Lung microvascular endothelial cell (primary cell): ENCODE results near the gene TTC34. TPM values are rescaled to one million over a fixed set of nuclear protein-coding genes. Genes with fewer than 3 reads are reported as not detected.
"Not testable (repeated sequence)": the region's sequence is repeated elsewhere in the genome, so short reads cannot be mapped to it uniquely, and the experiment has no call there.

Source experiments
- DNase-seq, 2 donors: peaks; one replicate each; pipeline versions ENCODE4 v3.0.0 to v3.0.0-alpha.2; 2010; ENCODE audit warnings: low read depth in 2 of 2
- total RNA-seq: library from RNA; depleted of rRNA; stranded (reverse); fragments of >200 nt; gene quantifications from 2 replicates; pipeline ENCODE4 v1.2.1, GENCODE V29; 2014

The TTC34 gene
- total RNA-seq, 1 donor from 2014 or later = under 0.01 TPM

DNA sequence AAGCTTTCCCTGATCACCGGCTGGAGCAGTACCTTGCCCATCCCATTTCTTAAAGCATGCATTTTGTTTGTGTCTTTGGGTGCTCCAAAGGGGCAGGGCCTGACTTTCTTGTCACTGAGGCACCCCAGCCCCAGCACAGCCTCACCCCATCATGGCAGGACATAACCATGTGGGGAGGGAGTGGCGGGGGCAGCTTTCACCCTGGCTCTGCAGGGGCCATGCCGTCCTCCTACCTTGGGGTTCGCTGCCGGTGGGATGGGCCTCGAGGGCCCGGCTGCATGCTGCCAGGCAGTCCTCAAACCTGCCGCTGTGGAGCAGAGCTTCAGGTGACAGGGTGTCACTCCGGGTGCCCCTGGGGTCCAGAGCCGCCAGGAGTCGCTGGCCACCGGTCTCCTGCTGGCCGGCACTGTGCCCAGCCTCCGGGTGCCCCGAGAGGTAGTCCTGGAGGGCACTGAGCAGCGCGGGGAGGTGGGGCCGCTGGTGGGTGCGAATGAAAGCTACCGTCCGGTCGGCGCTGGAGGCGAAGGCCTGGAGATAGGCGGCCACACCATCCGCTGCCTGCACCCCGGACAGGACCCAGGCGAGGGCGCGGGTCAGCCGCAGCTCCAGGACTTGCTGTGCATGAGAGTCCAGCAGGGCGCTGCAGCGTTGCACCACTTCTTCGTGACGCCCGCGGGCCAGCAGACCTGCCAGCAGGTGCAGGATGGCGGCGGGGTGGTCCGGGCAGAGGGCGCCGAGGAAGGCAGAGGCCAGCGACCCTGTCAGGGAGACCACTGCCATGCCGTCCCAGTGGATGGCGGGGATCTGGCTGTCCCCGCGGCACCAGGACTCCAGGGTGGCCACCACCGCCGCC is 1.5 kb downstream of the TTC34 start:
- DNase-seq = no peak

GRCh38 chr1:2798958-2799357 is 2.5 kb downstream of the TTC34 start:
- DNase-seq = not testable (repeated sequence)

- no peak for DNase-seq
Measured at GRCh38 chr1:2797741-2798016, 3.8 kb downstream of the TTC34 start.

- no peak for DNase-seq
Measured at GRCh38 chr1:2796890-2797740, 4.4 kb downstream of the TTC34 start.

DNA sequence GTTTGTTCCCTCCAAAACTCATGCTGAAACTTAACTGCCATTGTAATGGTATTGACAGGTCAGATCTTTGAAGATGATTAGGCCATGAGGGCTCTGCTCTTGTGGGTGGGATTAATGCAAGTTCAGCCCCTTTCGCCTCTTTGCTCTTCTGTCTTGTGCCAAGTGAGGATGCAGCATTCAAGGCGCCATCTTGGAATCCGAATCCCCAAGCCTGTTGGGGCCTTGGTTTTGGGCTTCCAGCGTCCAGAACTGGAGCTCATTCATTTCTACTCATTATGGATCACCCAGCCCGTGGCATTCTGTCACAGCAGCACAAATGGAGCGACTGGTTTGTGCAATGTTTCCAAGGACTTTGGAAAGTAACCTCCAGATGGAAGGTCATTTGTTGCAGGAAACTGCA is 5.6 kb downstream of the TTC34 start:
- DNase-seq = no peak

GRCh38 chr1:2791027-2791760 is 10.3 kb downstream of the TTC34 start:
- DNase-seq = no peak

- no peak for DNase-seq
Measured at GRCh38 chr1:2789986-2790581, 11.4 kb downstream of the TTC34 start.

- no peak for DNase-seq
Measured at GRCh38 chr1:2789164-2789985, 12.1 kb downstream of the TTC34 start.

DNA sequence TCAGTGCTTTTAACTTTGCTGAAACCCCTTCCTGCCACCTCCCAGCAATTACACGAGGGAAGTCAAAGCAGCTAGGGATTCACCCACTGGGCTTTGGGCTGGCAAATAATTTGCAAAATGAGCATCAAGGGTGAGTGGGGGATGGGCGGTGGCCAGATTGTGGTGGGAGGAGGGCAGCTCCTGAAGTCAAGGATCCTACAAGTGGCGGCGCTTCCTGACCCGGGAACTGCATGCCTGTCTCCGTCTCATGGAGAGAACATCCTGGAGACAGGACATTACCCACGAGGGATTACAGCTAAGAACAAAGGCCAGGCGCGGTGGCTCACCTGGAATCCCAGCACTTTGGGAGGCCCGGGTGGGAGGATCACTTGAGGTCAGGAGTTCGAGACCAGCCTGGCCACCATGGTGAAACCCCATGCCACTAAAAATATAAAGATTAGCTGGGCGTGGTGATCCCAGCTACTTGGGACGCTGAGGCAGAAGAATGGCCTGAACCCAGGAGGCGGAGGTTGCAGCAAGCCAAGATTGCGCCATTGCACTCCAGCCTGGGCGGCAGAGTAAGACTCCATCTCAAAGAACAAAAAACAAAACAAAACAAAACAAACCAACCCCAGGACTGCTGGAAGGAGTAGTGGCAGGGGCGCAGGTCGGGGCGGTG is 12.9 kb downstream of the TTC34 start:
- no peak for DNase-seq

- DNase-seq = no peak
Measured at GRCh38 chr1:2787163-2787911, 14.2 kb downstream of the TTC34 start.

DNA sequence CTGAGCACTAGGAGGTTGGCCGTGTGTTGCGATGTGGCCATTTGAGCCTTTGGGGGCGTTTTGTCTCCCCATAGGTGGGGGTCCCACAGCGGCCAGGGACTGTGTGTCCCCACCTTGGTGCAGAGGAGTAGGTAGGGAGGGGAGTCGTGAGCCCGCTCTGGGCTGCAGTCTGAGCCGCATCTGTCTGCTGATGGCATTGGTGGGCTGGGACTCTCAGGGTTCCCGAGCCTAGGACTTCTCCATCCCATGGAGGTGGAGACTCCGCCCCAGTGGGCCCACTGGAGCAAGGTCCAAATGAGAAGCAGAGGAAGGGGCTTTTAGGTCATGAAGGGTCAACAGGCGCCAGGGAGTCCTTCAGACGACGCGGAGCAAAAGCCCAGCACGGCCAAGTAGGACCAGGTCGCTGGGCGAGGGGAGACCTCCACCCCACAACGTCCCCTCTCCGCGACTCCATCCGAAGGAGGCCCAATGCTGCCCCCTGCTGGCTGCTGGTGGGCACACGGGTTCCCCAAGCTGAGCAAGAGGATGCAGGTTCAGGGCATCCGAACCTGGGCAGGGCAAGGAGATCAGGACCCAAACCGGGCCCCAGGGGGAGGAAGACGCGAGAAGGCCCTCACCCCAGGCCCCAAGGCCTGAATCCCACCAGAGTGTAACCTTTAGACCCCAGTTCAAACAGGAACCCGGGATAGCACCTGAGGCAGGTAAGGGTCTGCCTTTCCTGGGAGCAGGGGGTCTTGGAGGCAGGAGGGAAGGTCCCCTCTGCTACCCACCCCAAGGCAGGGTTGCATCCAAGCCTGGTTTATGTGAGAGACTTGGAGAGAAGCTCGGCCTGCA is 14.9 kb downstream of the TTC34 start:
- DNase-seq = peak; percentile 38 to 52

DNA sequence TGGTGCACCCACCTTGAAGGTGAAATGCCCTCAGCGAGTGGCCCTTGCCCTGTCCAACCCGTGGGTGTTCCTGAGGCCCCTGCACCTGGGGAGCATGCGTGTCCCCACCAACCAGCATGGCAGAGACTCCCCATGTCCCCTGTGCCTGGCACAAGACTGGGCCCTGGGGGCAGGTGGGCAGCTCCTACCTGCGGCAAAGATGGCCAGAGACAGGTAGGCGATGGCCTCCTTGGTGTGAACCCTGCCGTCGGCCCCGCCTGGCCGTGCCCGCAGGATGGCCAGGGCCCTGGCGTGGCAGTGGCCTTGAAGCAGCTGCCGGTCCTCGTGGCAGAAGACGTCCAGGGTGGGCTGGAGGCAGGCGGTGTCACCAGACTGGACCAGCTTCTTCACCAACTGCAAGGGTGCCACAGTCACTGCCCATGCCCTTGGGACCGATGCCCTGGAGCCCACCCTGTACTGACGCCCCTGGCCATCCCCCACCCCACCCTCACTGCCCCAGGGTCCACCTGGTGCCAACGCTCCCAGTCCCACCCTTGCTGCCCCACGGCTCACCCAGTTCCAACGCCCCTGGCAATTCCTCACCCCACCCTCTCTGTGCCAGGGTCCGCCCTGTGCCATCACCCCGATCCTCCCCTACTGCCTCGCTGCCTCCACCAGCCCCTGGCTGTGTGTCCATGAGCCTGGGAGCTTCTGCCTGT is 15.7 kb downstream of the TTC34 start:
- no peak for DNase-seq

DNA sequence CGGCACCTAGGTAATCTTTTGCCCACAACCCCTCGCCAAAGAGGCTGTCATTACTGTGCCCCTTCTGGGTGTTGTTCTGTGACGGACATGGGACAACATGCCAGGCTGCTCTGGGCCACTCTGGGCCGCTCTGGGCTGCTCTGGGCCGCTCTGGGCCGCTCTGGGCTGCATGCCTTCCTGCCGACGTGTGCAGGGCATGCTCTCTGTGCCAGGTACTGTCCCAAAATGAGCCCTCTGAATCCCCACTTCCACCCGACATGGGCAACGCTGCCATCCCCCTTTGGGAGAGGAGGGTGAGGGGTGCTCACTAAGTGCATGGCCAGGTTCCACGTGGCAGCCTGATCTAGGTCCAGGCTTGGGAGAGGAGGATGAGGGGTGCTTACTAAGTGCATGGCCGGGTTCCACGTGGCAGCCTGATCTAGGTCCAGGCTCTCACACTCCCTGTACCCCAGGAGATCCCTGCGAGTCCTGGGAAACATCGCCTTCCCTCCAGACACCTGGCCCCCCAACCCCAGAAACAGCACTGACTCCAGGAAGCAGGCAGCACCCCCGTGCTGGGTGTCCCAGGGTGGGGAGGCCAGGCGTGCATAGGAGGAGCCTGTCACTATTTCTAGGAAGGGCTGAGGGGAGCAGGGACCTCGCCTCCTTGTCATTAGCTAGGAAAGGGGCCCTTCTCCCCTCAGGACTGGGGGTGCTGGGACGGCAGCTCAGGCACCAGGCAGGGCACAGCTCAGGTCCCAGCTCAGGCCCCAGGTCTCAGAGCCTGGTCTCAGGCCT is 16.5 kb downstream of the TTC34 start:
- DNase-seq = no peak

GRCh38 chr1:2783435-2784397 is 17.8 kb downstream of the TTC34 start:
- DNase-seq = no peak

DNA sequence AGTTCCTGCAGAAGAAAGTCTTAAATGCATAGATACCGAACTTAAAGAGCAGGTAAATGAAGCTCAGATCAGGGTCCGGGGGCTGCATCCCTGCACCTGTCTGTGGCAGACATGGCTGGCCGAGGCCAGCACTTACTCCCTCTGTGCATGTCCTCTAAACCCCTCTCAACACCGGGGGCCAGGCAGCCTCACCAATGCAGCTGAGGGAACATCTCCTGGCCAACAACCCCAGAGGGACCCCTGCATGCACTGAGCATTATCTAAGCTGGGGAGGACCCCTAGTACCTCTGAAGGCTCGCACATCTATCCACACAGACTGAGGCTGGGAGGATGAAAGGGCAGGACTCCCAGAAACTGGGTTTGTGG is 18.4 kb downstream of the TTC34 start:
- no peak for DNase-seq

- DNase-seq = no peak
Measured at GRCh38 chr1:2781627-2782026, 19.9 kb downstream of the TTC34 start.
